ENCODE results near the gene CNOT11.

GRCh38 chr2:101307503-101307902, 54.8 kb downstream of the CNOT11 start:
- TF ChIP-seq CTCF (IDR thresholded peaks at IDR 0.05), result no peak
- TF ChIP-seq POLR2A (IDR thresholded peaks at IDR 0.05), result no peak
